Breast epithelium (tissue), 4 donors: Measurements from ENCODE around the gene ZNHIT2. TPM values are rescaled to one million over a fixed set of nuclear protein-coding genes. Genes with fewer than 3 reads are reported as not detected.
"Not testable (repeated sequence)": the region's sequence is repeated elsewhere in the genome, so short reads cannot be mapped to it uniquely, and the experiment has no call there.

Source experiments
- DNase-seq, 2 donors: peaks; one replicate each; pipeline ENCODE4 v3.0.0-alpha.2; 2019; ENCODE audit warnings: low spot score in 2 of 2
- H3K27ac ChIP-seq, 2 donors: fragments of 200-600 bp; sonication (generic) in 1 of 2; one replicate each; pipeline ENCODE4 v1.5.1; 2016 to 2019; ENCODE audit warnings: mild to moderate bottlenecking in 1 of 2
- H3K27me3 ChIP-seq, 2 donors: fragments of 200-600 bp; sonication (generic) in 1 of 2; one replicate each; pipeline versions ENCODE4 v1.5.1 to v1.6.0; 2017 to 2019; ENCODE audit warnings: control low read depth in 1 of 2, mild to moderate bottlenecking in 1 of 2
- H3K36me3 ChIP-seq: fragments of 200-600 bp; one replicate; pipeline ENCODE4 v1.5.1; 2019
- H3K4me1 ChIP-seq, 2 donors: fragments of 200-600 bp; sonication (generic); one replicate each; pipeline ENCODE4 v1.5.1; 2016 to 2019; ENCODE audit warnings: control low read depth in 1 of 2
- H3K4me3 ChIP-seq, 3 donors: fragments of 200-600 bp; sonication (generic); 1 replicate in 2 of 3; 2 replicates in 1 of 3; pipeline ENCODE4 v1.5.1; 2016 to 2019; ENCODE audit warnings: mild to moderate bottlenecking in 3 of 3, moderate library complexity in 2 of 3
- H3K9me3 ChIP-seq, 2 donors: fragments of 200-600 bp; sonication (generic) in 1 of 2; one replicate each; pipeline ENCODE4 v1.5.1; 2016 to 2019; ENCODE audit warnings: control low read depth in 1 of 2
- POLR2A ChIP-seq: fragments of 450-650 bp; IDR thresholded peaks from one replicate; pipeline ENCODE4 v1.6.1; 2016; ENCODE audit warnings: antibody characterized with exemption, mild to moderate bottlenecking, moderate library complexity
- POLR2AphosphoS5 ChIP-seq, 3 donors: sonication (generic); formaldehyde crosslinking; IDR thresholded peaks; one replicate each; pipeline ENCODE4 v1.6.1; 2017; ENCODE audit warnings: antibody characterized with exemption in 3 of 3
- intact Hi-C: fragments of 100-400 bp; cut with DNase I; formaldehyde crosslinking; loops from one replicate; pipeline ENCODE4 v1.15.1; 2023; ENCODE audit warnings: low total_unique reads
- total RNA-seq, 3 donors: library from RNA; depleted of rRNA; stranded (reverse); fragments of >200 nt; gene quantifications; one replicate each; pipeline ENCODE4 v1.1.0, GENCODE V29; 2016
- TF ChIP-seq, protein P1 (sequence below), 3 donors: fragments of 450-650 bp; IDR thresholded peaks; one replicate each; pipeline ENCODE4 v1.5.1; 2016 to 2017; ENCODE audit warnings: antibody characterized with exemption in 3 of 3, mild to moderate bottlenecking in 3 of 3, moderate library complexity in 3 of 3

Gene ZNHIT2
- total RNA-seq, 3 donors from 2014 or later: 14.6 to 23.3 (median 20.3) TPM

DNA sequence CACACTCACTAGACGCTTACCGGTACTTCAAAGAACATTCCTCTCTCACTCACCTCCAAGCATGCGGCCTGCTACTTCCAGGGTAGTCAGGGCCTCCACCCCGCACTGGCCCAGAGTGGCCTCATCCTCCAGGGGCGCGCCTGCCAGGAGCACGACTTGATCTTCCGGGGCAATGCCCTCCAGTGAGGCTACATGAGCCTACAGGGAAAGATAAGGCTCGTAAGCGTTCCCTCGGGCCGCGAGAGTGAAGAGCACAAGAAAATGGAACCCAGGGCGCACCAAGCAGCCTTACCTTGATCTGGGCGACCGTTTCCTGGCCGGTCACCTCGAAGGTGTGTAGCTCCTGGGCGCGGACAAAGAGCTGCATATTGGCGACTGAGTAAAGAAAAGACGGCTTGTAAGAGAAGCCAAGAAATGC lies 4.0 kb upstream of the ZNHIT2 start:
- peak overlapping the region; percentile 94 to 99 for H3K27ac ChIP-seq
- peaks cover 10% of the 10 kb centered on the region for H3K36me3 ChIP-seq
- no peak for DNase-seq
- intact Hi-C loops: loop anchor here (10.0 kb wide), 1 partner anchor 63 kb away; the partner anchor contains the start of gene CAPN1
- peak overlapping the region; percentile 84 to 88 (median 87) for H3K4me3 ChIP-seq
- H3K9me3 ChIP-seq: no peaks in the 10 kb centered on the region
- TF ChIP-seq, protein P1, sequence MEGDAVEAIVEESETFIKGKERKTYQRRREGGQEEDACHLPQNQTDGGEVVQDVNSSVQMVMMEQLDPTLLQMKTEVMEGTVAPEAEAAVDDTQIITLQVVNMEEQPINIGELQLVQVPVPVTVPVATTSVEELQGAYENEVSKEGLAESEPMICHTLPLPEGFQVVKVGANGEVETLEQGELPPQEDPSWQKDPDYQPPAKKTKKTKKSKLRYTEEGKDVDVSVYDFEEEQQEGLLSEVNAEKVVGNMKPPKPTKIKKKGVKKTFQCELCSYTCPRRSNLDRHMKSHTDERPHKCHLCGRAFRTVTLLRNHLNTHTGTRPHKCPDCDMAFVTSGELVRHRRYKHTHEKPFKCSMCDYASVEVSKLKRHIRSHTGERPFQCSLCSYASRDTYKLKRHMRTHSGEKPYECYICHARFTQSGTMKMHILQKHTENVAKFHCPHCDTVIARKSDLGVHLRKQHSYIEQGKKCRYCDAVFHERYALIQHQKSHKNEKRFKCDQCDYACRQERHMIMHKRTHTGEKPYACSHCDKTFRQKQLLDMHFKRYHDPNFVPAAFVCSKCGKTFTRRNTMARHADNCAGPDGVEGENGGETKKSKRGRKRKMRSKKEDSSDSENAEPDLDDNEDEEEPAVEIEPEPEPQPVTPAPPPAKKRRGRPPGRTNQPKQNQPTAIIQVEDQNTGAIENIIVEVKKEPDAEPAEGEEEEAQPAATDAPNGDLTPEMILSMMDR (IDR thresholded peaks at IDR 0.05): no peak
- no peaks in the 10 kb centered on the region for H3K27me3 ChIP-seq
- H3K4me1 ChIP-seq: peaks cover 5 to 10% of the 10 kb centered on the region in 2 donors

DNA sequence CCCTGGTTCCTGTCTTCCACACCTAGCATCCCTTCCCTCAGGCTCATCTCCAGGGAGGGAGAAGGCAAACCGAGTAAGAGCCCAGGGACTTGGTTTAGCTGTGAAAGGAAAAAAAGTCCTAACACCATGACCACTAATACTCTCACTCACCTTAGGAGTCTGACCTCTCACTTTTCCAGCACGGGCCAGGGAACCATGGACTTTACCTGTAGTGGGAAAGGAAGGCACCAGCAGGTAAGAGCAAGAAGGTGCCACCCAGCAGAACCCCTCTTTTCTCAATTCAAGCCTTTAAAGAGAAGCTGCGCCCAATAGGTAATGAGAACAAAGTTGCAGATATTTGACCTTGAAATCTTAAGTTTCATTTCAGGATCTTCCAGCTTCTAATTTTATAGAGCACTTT lies 3.3 kb upstream of the ZNHIT2 start:
- H3K9me3 ChIP-seq: no peaks in the 10 kb centered on the region
- DNase-seq: no peak
- TF ChIP-seq, protein P1 (IDR thresholded peaks at IDR 0.05): no peak
- TF ChIP-seq POLR2A (no peak), POLR2AphosphoS5 (IDR thresholded peaks at IDR 0.05) (no peak)
- H3K4me3 ChIP-seq: peak overlapping the region in 2 of 3 donors; percentile 84 to 87
- peaks cover 4% of the 10 kb centered on the region for H3K36me3 ChIP-seq
- H3K4me1 ChIP-seq: peaks cover 5 to 15% of the 10 kb centered on the region in 2 donors
- no peaks in the 10 kb centered on the region for H3K27me3 ChIP-seq
- peak overlapping the region; percentile 94 to 99 for H3K27ac ChIP-seq
- intact Hi-C loops: loop anchor here (10.0 kb wide), 1 partner anchor 64 kb away; the partner anchor contains the start of gene CAPN1

GRCh38 chr11:65119670-65119995 lies 2.1 kb upstream of the ZNHIT2 start:
- H3K36me3 ChIP-seq: no peaks in the 10 kb centered on the region
- H3K4me1 ChIP-seq: peaks cover 5 to 15% of the 10 kb centered on the region in 2 donors
- intact Hi-C loops: no loop called here

GRCh38 chr11:65118891-65119669 lies 1.6 kb upstream of the ZNHIT2 start:
- H3K36me3 ChIP-seq, DNase-seq, H3K27me3 ChIP-seq, H3K4me3 ChIP-seq, intact Hi-C loops, H3K9me3 ChIP-seq: not testable (repeated sequence)
- peak overlapping the region; percentile 33 to 99 for H3K27ac ChIP-seq
- peaks cover 5 to 15% of the 10 kb centered on the region in 2 donors for H3K4me1 ChIP-seq

More at GRCh38 chr11:65119670-65119995, 2.1 kb upstream of the ZNHIT2 start:
- Histone ChIP-seq H3K4me3 (no peak overlapping the region), H3K27ac (peak overlapping the region in 1 of 2 donors; percentile 99), H3K9me3 (no peaks in the 10 kb centered on the region), H3K27me3 (no peaks in the 10 kb centered on the region)
- TF ChIP-seq POLR2A (no peak), POLR2AphosphoS5 (IDR thresholded peaks at IDR 0.05) (no peak)
- TF ChIP-seq, protein P1 (IDR thresholded peaks at IDR 0.05): no peak
- no peak for DNase-seq

DNA sequence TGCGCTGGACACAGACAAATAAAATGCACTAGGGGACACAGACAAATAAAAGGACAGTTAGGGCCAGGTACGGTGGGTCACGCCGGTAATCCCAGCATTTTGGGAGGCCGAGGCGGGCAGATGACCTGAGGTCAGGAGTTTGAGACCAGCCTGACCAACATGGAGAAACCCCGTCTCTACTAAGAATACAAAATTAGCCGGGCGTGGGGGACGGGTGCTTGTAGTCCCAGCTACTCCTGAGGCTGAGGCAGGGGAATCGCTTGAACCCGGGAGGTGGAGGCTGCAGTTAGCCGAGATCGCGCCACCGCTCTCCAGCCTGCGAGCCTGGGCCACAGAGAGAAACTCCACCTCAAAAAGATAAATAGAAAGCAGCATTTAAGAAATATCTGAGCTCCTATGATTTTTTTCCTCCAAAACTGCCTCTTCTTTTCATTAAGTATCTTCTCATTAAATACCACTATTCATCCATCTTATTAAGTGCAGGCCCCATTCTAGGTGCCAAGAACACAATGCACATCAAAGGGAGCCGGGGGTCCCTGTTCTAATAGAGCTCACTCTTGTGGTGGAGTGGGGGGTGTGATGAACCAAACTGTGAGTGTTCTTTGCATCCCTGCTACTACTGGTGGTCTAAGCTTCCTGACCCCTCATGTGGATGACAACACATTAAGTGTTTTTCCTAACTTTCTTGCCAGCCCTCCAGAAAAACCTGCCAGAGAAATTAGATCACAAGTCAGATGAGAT lies 766 bp upstream of the ZNHIT2 start:
- H3K4me1 ChIP-seq: peaks cover 5 to 15% of the 10 kb centered on the region in 2 donors
- H3K27me3 ChIP-seq: no peaks in the 10 kb centered on the region
- TF ChIP-seq, protein P1 (IDR thresholded peaks at IDR 0.05): peak in 1 of 3 donors; percentile 10
- no peak for TF ChIP-seq POLR2AphosphoS5 (IDR thresholded peaks at IDR 0.05)
- DNase-seq: no peak
- intact Hi-C loops: no loop called here
- H3K4me3 ChIP-seq: no peak overlapping the region
- no peaks in the 10 kb centered on the region for H3K36me3 ChIP-seq
- H3K27ac ChIP-seq: peak overlapping the region; percentile 48 to 89
- H3K9me3 ChIP-seq: no peaks in the 10 kb centered on the region
